Testis (tissue), 5 donors: Measurements from ENCODE around the gene GUCA1C. TPM values are rescaled to one million over a fixed set of nuclear protein-coding genes. Genes with fewer than 3 reads are reported as not detected.

ENCODE experiments used
- DNase-seq: peaks from one replicate; pipeline ENCODE4 v3.0.0-alpha.2; 2019
- H3K27ac ChIP-seq, 2 donors: fragments of 200-600 bp; sonication (generic); one replicate each; pipeline ENCODE4 v1.5.1; 2019
- H3K27me3 ChIP-seq: fragments of 200-600 bp; sonication (generic); one replicate; pipeline ENCODE4 v1.5.1; 2019
- H3K36me3 ChIP-seq: fragments of 200-600 bp; sonication (generic); one replicate; pipeline ENCODE4 v1.5.1; 2017; ENCODE audit warnings: low read depth; ENCODE audit errors: missing control alignments
- H3K4me1 ChIP-seq: fragments of 200-600 bp; sonication (generic); one replicate; pipeline ENCODE4 v1.5.1; 2019
- H3K4me3 ChIP-seq, 2 donors: fragments of 200-600 bp; sonication (generic); one replicate each; pipeline ENCODE4 v1.5.1; 2017 to 2019
- H3K9me3 ChIP-seq: fragments of 200-600 bp; sonication (generic); one replicate; pipeline ENCODE4 v1.5.1; 2017
- POLR2A ChIP-seq: fragments of 450-650 bp; IDR thresholded peaks from one replicate; pipeline ENCODE4 v1.6.1; 2017; ENCODE audit warnings: antibody characterized with exemption, mild to moderate bottlenecking, moderate library complexity
- WGBS, 2 donors: methylation state at CpG; one replicate each; pipeline ENCODE4 v1.1.5; 2018; 5-methylcytosine and 5-hydroxymethylcytosine counted together
- intact Hi-C: fragments of 100-400 bp; cut with DNase I; formaldehyde crosslinking; loops from one replicate; pipeline ENCODE4 v1.15.1; 2023; ENCODE audit warnings: low total_unique reads
- long read RNA-seq, 2 donors: transcript quantifications; one replicate each; lab custom pipeline, GENCODE V29; 2026
- polyA plus RNA-seq: library from polyadenylated mRNA; stranded (reverse); fragments of 350-450 nt; fragmentation: Illumina TruSeq; extraction: RNeasy Lipid Tissue Mini Kit (QIAGEN cat#74804); gene quantifications from one replicate; pipeline ENCODE4 v1.2.3, GENCODE V29; 2014; ENCODE audit warnings: low read depth, low replicate concordance; ENCODE audit not compliant: insufficient read depth
- total RNA-seq, 2 donors: library from RNA; depleted of rRNA; stranded (reverse); fragments of >200 nt; gene quantifications; one replicate each; pipeline ENCODE4 v1.2.3, GENCODE V29; 2016
- TF ChIP-seq, protein P1 (sequence below), 3 experiments: fragments of 450-650 bp in 2 of 3; fragments of 200-600 bp in 1 of 3; sonication (generic) in 1 of 3; IDR thresholded peaks; one replicate each; pipeline ENCODE4 v1.5.1; 2016 to 2019; ENCODE audit warnings: antibody characterized with exemption in 3 of 3, mild to moderate bottlenecking in 2 of 3, moderate library complexity in 1 of 3

The GUCA1C gene, protein sequence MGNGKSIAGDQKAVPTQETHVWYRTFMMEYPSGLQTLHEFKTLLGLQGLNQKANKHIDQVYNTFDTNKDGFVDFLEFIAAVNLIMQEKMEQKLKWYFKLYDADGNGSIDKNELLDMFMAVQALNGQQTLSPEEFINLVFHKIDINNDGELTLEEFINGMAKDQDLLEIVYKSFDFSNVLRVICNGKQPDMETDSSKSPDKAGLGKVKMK
- total RNA-seq (1 to 10 TPM in 1 of 2 donors, under 1 TPM in 1; 0.87 to 2.0 TPM), polyA plus RNA-seq (1.1 TPM)
- long read RNA-seq, donor 1, partial matches to known transcripts, result 0 of 2 reads
- long read RNA-seq, donor 1, other reads (novel, unspliced or antisense), result 0 of 2 reads
- long read RNA-seq, donor 2, result 0 reads

DNA sequence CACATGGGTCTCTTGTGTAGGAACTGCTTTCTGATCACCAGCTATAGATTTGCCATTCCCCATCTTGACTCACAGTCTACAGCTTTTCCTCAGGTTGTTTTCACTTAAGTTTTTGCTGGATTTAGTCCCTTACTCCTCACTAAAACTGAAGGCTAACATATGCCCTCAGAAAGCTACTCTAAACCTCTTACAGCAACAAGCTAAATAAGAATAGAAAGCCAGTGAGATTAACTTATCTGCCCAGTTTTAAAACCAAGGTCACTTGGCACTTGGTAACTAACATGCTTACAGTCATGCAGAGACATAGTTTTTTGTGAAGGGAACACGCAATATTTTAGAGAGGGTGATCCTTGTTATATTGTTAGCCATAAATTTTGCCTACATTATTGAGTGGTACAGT, at the start of gene GUCA1C:
GUCA1C (minus strand) TSS at position 180 of the 400 bp plus-strand sequence; CDS start at position 63, 117 bp downstream.
- TF ChIP-seq, protein P1, sequence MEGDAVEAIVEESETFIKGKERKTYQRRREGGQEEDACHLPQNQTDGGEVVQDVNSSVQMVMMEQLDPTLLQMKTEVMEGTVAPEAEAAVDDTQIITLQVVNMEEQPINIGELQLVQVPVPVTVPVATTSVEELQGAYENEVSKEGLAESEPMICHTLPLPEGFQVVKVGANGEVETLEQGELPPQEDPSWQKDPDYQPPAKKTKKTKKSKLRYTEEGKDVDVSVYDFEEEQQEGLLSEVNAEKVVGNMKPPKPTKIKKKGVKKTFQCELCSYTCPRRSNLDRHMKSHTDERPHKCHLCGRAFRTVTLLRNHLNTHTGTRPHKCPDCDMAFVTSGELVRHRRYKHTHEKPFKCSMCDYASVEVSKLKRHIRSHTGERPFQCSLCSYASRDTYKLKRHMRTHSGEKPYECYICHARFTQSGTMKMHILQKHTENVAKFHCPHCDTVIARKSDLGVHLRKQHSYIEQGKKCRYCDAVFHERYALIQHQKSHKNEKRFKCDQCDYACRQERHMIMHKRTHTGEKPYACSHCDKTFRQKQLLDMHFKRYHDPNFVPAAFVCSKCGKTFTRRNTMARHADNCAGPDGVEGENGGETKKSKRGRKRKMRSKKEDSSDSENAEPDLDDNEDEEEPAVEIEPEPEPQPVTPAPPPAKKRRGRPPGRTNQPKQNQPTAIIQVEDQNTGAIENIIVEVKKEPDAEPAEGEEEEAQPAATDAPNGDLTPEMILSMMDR (IDR thresholded peaks at IDR 0.05), result no peak
- TF ChIP-seq POLR2A, result no peak
- no peak for DNase-seq
- 67 to 73% methylated on average over 1 of the region's 1 CpG for WGBS, 2 donors
- Histone ChIP-seq H3K27me3 (no peaks in the 10 kb centered on the region), H3K4me1 (no peaks in the 10 kb centered on the region), H3K27ac (no peak within 1 kb of the TSS), H3K4me3 (no peak within 1 kb of the TSS), H3K9me3 (no peaks in the 10 kb centered on the region), H3K36me3 (no peaks in the 10 kb centered on the region)
- intact Hi-C loops, result no loop called here

DNA sequence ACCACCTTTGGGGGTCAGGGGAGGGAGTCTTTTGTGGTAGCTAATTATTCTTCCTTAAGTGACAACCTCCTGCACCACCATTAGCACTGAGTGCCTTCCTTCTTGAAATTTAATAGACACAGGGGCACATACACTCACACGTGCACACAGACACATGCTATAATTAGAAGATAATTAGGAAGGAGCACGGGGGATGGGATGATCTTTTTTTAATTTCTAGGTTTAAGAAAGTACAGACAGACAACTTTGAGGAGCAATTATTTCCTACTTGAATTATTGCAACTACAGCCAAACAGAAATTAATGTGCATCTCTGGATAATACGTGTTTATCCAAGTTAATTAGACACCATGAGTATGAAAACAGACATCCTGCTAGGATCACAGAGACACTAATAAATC, 44.8 kb upstream of the GUCA1C start:
- intact Hi-C loops, result no loop called here
- H3K9me3 ChIP-seq, result no peaks in the 10 kb centered on the region
- no peak for TF ChIP-seq POLR2A
- TF ChIP-seq, protein P1 (IDR thresholded peaks at IDR 0.05), result no peak
- H3K27ac ChIP-seq, result no peak overlapping the region
- no peaks in the 10 kb centered on the region for H3K4me1 ChIP-seq
- no peaks in the 10 kb centered on the region for H3K36me3 ChIP-seq
- no peaks in the 10 kb centered on the region for H3K27me3 ChIP-seq
- 34 to 44% methylated on average over 3 of the region's 3 CpGs for WGBS, 2 donors
- DNase-seq, result no peak
- H3K4me3 ChIP-seq, result no peak overlapping the region

DNA sequence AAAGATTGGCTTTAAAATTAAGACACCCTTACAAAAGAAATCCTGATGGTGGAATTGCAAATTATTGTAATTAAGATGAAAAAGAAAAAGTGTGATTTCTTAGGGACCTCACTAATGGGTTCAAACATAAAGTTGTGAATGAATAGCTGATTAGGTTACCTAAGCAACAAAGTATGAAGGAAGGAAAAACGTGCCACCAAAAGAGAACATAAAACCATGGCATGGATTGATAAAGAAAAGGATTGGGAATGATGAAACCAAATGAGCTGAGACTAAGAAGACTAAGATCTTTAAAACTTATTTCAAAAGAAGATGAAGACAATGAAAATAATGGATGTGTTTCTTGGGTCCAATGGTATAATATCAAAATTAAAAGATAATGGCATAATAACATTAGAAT, 32.2 kb upstream of the GUCA1C start:
- 11 to 12% methylated on average over 1 of the region's 1 CpG for WGBS, 2 donors
- Histone ChIP-seq H3K36me3 (no peaks in the 10 kb centered on the region), H3K4me1 (no peaks in the 10 kb centered on the region), H3K4me3 (no peak overlapping the region), H3K27ac (no peak overlapping the region), H3K9me3 (no peaks in the 10 kb centered on the region), H3K27me3 (no peaks in the 10 kb centered on the region)
- no peak for DNase-seq
- TF ChIP-seq POLR2A, result no peak
- TF ChIP-seq, protein P1 (IDR thresholded peaks at IDR 0.05), result no peak
- intact Hi-C loops, result no loop called here

DNA sequence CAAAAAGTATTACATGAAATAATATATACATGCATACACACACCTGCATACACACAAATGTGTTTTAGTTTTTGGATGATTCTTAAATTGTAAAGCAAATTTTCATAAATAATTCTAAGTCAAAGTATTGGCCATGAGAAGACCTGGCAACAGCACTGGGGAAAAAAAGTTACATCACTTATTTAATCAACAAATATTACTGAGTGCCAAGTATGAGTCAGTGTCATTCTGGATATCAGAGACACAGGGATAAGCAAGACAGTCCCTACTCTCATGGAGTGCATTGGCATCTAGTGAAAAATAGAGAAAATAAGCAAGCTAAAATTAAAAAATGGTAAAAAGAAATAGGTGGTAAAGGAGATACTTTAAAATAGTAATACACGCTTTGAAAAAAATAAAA, 29.4 kb upstream of the GUCA1C start:
- H3K4me3 ChIP-seq, result no peak overlapping the region
- H3K27ac ChIP-seq, result no peak overlapping the region
- H3K36me3 ChIP-seq, result no peaks in the 10 kb centered on the region
- intact Hi-C loops, result no loop called here
- 90 to 96% methylated on average over 1 of the region's 1 CpG for WGBS, 2 donors
- TF ChIP-seq POLR2A, result no peak
- TF ChIP-seq, protein P1 (IDR thresholded peaks at IDR 0.05), result no peak
- no peaks in the 10 kb centered on the region for H3K9me3 ChIP-seq
- no peaks in the 10 kb centered on the region for H3K27me3 ChIP-seq
- DNase-seq, result no peak
- H3K4me1 ChIP-seq, result no peaks in the 10 kb centered on the region

DNA sequence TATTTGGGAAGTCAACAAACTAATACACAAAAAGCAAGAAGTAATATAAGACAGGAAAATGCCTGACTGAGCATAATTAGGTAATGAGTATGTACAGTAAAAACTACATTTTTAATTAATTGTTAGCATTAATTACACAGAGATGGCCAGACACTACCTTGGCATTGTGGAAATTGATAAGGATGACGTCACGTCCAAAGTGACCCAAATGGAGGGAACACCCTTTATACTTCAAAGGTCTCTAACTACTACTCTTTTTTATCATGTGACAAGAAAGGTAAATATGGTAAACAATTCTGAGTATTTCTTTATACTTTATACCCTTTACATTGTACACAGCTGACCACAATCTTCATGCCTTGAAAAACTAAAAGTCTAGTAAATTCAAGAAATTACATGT, 22.4 kb upstream of the GUCA1C start:
- Histone ChIP-seq H3K4me1 (no peaks in the 10 kb centered on the region), H3K27me3 (no peaks in the 10 kb centered on the region), H3K36me3 (no peaks in the 10 kb centered on the region), H3K9me3 (no peaks in the 10 kb centered on the region), H3K4me3 (no peak overlapping the region), H3K27ac (no peak overlapping the region)
- no peak for DNase-seq
- no peak for TF ChIP-seq POLR2A
- TF ChIP-seq, protein P1 (IDR thresholded peaks at IDR 0.05), result no peak
- WGBS, 2 donors, result 63 to 96% methylated on average over 2 of the region's 2 CpGs
- intact Hi-C loops, result no loop called here
